Osteocyte (in vitro differentiated cells): ENCODE data around the gene PCNX3. TPM values are rescaled to one million over a fixed set of nuclear protein-coding genes. Genes with fewer than 3 reads are reported as not detected.

Experiments used
- DNase-seq: peaks from one replicate; pipeline ENCODE4 v3.0.0; 2021; ENCODE audit warnings: mixed read lengths; ENCODE audit not compliant: unreplicated experiment; ENCODE audit errors: extremely low spot score
- H3K27ac Mint-ChIP-seq: one replicate; pipeline ENCODE4 v1.8.0; 2021; ENCODE audit warnings: mild to moderate bottlenecking, mixed read lengths; ENCODE audit not compliant: unreplicated experiment
- H3K27me3 Mint-ChIP-seq: one replicate; pipeline ENCODE4 v1.8.0; 2021; ENCODE audit warnings: mixed read lengths; ENCODE audit not compliant: unreplicated experiment
- H3K36me3 Mint-ChIP-seq: one replicate; pipeline ENCODE4 v1.8.0; 2021; ENCODE audit warnings: mixed read lengths; ENCODE audit not compliant: unreplicated experiment
- H3K4me1 Mint-ChIP-seq: one replicate; pipeline ENCODE4 v1.8.0; 2021; ENCODE audit warnings: mixed read lengths; ENCODE audit not compliant: unreplicated experiment
- H3K4me3 Mint-ChIP-seq: one replicate; pipeline ENCODE4 v1.8.0; 2021; ENCODE audit warnings: mild to moderate bottlenecking, moderate library complexity, mixed read lengths; ENCODE audit not compliant: unreplicated experiment
- H3K9me3 Mint-ChIP-seq: one replicate; pipeline ENCODE4 v1.8.0; 2021; ENCODE audit warnings: mixed read lengths; ENCODE audit not compliant: unreplicated experiment
- long read RNA-seq: library from polyadenylated mRNA; unstranded; transcript quantifications from one replicate; pipeline ENCODE4 v2.0.0, GENCODE V29; 2021
- total RNA-seq: library from RNA; stranded (reverse); gene quantifications from 2 replicates; pipeline ENCODE4 v1.2.1, GENCODE V29; 2021
- TF ChIP-seq, protein P1 (sequence below): fragments of 200-600 bp; sonication (generic); IDR thresholded peaks from 2 replicates; pipeline ENCODE4 v1.5.0; 2021; ENCODE audit warnings: antibody characterized with exemption, mild to moderate bottlenecking, moderate library complexity

PCNX3 gene
- 47.7 and 49.8 TPM in 2 replicates for total RNA-seq
- long read RNA-seq, result 0 reads

DNA sequence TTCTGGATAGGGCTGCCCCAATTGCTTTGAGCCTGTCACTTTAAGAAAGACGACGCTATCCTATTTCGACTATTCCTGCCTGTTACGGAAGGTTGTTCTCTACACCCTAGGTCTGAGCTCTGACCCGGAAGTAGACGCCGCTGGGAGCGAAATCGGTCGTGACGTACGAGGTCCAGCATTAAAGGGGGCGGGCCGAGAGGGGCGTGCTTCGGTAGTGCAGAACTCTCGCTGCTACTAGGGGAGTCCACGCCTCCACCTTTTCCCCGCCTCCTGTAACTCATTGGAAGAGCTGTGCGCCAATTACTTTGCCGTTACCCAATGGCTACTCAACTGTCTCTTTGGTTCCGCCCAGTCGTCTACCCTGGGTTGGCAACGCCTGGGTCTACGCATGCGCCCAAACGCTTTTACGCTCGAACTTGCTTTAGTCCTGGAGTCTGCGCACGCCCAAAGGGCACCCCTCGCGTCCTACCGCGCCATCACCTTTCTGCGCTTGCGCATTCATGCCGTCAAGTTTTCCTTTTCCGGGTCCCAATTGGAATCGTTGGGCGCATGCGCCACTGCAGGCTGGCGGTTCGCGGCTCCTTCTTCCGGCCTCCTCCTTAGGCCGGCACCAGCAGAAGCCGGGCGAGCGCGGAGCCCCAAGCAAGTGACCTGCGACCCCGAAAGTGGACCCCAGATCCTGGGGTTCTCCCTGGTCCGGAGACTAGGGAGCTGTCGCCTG is at the start of gene PCNX3:
PCNX3 (plus strand) TSS at position 548 of the 721 bp plus-strand sequence. CDS start 536 bp downstream, outside the sequence.
- H3K4me1 Mint-ChIP-seq, result peaks cover 33% of the 10 kb centered on the region
- peak within 1 kb of the TSS; percentile 94 for H3K27ac Mint-ChIP-seq

DNA sequence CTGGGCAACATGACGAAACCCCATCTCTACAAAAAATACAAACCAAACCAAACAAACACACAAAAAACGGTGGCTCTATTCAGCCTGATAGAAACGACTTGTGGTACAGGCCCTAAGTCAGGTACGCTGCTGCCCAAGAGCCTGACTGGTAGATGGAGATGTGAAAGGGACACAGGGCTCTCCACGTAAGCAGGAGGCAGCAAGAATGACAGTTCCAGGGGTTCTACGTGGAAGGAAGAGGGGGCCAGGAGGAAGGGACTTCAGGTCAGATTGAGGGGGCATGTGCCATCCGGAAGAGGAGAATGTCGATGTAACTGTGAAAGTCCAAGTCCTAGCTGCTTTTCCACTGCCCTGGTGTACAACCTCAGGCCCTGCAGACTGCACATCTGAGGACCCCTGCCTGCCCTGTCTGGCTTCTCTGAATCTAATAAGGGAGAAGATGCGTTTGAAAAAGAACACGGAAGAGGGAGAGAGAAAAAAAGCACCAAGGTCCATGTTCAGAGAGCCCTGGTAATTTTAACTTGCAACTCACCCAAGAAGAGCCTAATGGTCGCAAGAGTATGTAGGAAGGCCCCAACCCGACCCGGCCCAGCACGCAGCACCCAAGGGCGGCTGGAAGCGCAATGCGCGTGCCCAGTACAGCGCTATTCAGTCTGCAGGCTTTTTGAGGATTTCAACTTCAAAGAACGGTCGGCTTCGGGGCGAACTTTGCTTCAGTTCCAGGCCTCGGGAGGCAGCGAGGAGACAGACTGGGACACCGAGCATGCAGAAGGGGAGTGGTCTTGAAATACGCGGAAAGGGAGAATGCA is 46.2 kb upstream of the PCNX3 start:
- Mint-ChIP-seq H3K9me3 (no peaks in the 10 kb centered on the region), H3K36me3 (peaks cover 8% of the 10 kb centered on the region), H3K4me1 (peaks cover 49% of the 10 kb centered on the region), H3K27me3 (no peaks in the 10 kb centered on the region), H3K4me3 (peak overlapping the region; percentile 97), H3K27ac (peak overlapping the region; percentile 96)
- TF ChIP-seq, protein P1, sequence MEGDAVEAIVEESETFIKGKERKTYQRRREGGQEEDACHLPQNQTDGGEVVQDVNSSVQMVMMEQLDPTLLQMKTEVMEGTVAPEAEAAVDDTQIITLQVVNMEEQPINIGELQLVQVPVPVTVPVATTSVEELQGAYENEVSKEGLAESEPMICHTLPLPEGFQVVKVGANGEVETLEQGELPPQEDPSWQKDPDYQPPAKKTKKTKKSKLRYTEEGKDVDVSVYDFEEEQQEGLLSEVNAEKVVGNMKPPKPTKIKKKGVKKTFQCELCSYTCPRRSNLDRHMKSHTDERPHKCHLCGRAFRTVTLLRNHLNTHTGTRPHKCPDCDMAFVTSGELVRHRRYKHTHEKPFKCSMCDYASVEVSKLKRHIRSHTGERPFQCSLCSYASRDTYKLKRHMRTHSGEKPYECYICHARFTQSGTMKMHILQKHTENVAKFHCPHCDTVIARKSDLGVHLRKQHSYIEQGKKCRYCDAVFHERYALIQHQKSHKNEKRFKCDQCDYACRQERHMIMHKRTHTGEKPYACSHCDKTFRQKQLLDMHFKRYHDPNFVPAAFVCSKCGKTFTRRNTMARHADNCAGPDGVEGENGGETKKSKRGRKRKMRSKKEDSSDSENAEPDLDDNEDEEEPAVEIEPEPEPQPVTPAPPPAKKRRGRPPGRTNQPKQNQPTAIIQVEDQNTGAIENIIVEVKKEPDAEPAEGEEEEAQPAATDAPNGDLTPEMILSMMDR, result no peak
- no peak for DNase-seq

More for the DNA sequence above, at the start of gene PCNX3:
- H3K36me3 Mint-ChIP-seq, result peaks cover 14% of the 10 kb centered on the region
- peak within 1 kb of the TSS; percentile 89 for H3K4me3 Mint-ChIP-seq
- no peaks in the 10 kb centered on the region for H3K27me3 Mint-ChIP-seq
- TF ChIP-seq, protein P1, result no peak
- DNase-seq, result peak; percentile 100
- no peaks in the 10 kb centered on the region for H3K9me3 Mint-ChIP-seq

DNA sequence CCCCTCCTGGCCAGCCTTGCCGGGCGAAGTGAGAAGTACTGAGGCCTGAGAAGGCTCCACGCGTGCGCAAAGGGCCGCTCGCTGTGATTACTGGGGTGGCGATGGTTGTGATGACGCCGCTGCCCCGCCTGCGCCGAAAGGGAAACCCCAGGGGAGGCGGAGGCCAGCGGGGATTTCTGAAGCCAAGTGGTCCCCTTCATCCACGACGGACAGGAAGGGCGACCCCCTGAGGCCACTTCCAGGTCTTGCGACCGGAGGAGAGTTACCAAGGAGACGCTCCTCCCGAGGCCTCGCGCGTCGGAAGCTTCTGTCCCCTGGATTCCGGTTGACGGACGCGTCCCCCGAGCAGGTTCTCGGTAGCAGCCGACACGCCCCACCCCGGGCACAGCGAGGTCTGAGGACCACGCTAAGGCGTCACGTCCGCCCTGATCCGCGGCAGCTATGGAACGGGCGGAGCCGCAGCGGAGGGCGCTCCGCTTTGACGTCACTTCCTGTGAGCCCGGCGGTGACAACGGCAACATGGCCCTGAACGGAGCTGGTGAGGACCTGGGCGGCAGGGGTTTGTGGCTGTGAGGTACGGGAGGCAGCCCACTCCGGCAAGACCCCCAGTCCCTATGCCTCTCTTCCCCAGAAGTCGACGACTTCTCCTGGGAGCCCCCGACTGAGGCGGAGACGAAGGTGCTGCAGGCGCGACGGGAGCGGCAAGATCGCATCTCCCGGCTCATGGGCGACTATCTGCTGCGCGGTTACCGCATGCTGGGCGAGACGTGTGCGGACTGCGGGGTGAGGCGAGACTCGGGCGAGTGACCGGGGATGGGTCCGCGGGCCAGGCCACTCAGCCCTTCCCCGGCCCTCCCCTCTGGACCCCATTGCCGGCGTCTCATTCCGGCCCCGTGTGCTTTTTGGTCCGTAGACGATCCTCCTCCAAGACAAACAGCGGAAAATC is 45.3 kb upstream of the PCNX3 start, which contains the start of gene ZNRD2:
ZNRD2 (plus strand) TSS at position 505 of the 946 bp plus-strand sequence; CDS start at position 520, 15 bp downstream.
- TF ChIP-seq, protein P1, result peak; percentile 63
- no peaks in the 10 kb centered on the region for H3K9me3 Mint-ChIP-seq
- H3K4me3 Mint-ChIP-seq, result peak within 1 kb of the TSS; percentile 97
- H3K4me1 Mint-ChIP-seq, result peaks cover 56% of the 10 kb centered on the region
- peak within 1 kb of the TSS; percentile 96 for H3K27ac Mint-ChIP-seq
- H3K27me3 Mint-ChIP-seq, result no peaks in the 10 kb centered on the region
- peaks cover 8% of the 10 kb centered on the region for H3K36me3 Mint-ChIP-seq
- peak; percentile 99 for DNase-seq

DNA sequence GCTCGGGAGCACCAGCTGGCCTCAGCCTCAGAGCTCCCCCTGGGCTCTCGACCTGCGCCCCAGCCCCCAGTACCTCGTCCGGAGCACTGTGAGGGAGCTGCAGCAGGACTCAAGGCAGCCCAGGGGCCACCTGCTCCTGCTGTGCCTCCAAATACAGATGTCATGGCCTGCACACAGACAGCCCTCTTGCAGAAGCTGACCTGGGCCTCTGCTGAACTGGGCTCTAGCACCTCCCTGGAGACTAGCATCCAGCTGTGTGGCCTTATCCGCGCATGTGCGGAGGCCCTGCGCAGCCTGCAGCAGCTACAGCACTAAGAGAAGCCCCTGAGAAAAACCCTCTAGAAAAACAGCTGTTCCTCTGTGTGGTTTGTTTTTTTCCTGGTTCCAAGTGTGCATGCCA is 44.2 kb upstream of the PCNX3 start:
- Mint-ChIP-seq H3K4me1 (peaks cover 60% of the 10 kb centered on the region), H3K27me3 (no peaks in the 10 kb centered on the region), H3K9me3 (no peaks in the 10 kb centered on the region), H3K27ac (no peak overlapping the region), H3K36me3 (peaks cover 8% of the 10 kb centered on the region), H3K4me3 (peak overlapping the region; percentile 97)
- DNase-seq, result no peak
- TF ChIP-seq, protein P1, result no peak
